Esophagus squamous epithelium (tissue), 4 donors: Measurements from ENCODE around the gene DGKB.

Source experiments
- POLR2A ChIP-seq, 4 donors: fragments of 450-650 bp; IDR thresholded peaks; one replicate each; pipeline ENCODE4 v1.6.1; 2017; ENCODE audit warnings: antibody characterized with exemption in 4 of 4, mild to moderate bottlenecking in 4 of 4, moderate library complexity in 3 of 4
- TF ChIP-seq, protein P1 (sequence below), 6 experiments: fragments of 450-650 bp in 4 of 6; fragments of 200-600 bp in 2 of 6; sonication (generic) in 2 of 6; IDR thresholded peaks; one replicate each; pipeline ENCODE4 v1.5.1; 2016 to 2019; ENCODE audit warnings: antibody characterized with exemption in 6 of 6, mild to moderate bottlenecking in 4 of 6, moderate library complexity in 4 of 6

DNA sequence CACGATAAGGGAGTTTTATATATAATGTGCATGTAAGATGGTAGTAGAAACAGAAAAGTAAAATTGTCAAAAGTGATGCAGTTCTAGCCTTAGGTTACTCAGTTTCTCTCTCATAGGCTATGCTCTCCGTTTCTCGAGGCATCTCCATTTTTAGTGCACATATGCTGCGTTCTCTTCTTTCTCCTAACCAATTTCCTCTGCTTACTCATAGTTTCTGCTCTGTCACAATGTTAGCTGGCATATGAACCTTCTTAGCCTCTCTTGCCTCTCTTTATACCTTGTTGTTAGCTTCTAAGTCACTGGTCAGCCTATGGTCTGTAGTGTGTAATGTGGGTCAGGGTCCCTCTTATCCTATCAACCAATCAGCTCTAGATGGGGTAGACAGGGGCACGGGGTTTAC lies 632.5 kb downstream of the DGKB start:
- no peak for TF ChIP-seq POLR2A (IDR thresholded peaks at IDR 0.05)
- TF ChIP-seq, protein P1, sequence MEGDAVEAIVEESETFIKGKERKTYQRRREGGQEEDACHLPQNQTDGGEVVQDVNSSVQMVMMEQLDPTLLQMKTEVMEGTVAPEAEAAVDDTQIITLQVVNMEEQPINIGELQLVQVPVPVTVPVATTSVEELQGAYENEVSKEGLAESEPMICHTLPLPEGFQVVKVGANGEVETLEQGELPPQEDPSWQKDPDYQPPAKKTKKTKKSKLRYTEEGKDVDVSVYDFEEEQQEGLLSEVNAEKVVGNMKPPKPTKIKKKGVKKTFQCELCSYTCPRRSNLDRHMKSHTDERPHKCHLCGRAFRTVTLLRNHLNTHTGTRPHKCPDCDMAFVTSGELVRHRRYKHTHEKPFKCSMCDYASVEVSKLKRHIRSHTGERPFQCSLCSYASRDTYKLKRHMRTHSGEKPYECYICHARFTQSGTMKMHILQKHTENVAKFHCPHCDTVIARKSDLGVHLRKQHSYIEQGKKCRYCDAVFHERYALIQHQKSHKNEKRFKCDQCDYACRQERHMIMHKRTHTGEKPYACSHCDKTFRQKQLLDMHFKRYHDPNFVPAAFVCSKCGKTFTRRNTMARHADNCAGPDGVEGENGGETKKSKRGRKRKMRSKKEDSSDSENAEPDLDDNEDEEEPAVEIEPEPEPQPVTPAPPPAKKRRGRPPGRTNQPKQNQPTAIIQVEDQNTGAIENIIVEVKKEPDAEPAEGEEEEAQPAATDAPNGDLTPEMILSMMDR (IDR thresholded peaks at IDR 0.05), result no peak
